Osteoblast (primary cell): ENCODE data around the gene EPB41L5. TPM values are rescaled to one million over a fixed set of nuclear protein-coding genes. Genes with fewer than 3 reads are reported as not detected.
"Not testable (repeated sequence)": the region's sequence is repeated elsewhere in the genome, so short reads cannot be mapped to it uniquely, and the experiment has no call there.

ENCODE experiments used
- DNase-seq: peaks from one replicate; pipeline ENCODE4 v3.0.0; 2011; ENCODE audit warnings: low spot score, mixed read lengths; ENCODE audit not compliant: insufficient read length; ENCODE audit errors: missing footprints
- H2AFZ ChIP-seq: 2 replicates; pipeline ENCODE4 v1.6.0; 2011; ENCODE audit warnings: mild to moderate bottlenecking, low read length
- H3K27ac ChIP-seq: 2 replicates; pipeline ENCODE4 v1.5.1; 2011; ENCODE audit warnings: mild to moderate bottlenecking, low read depth, low read length, moderate library complexity
- H3K27me3 ChIP-seq: 2 replicates; pipeline ENCODE4 v1.6.0; 2012; ENCODE audit warnings: mild to moderate bottlenecking, control low read depth, inconsistent platforms, low read length, moderate library complexity; ENCODE audit not compliant: insufficient read depth
- H3K36me3 ChIP-seq: 2 replicates; pipeline ENCODE4 v1.5.1; 2011; ENCODE audit warnings: mild to moderate bottlenecking, low read length, control low read depth, moderate library complexity; ENCODE audit not compliant: insufficient read depth
- H3K4me1 ChIP-seq: 2 replicates; pipeline ENCODE4 v1.5.1; 2011; ENCODE audit warnings: mild to moderate bottlenecking, low read length, control low read depth, moderate library complexity; ENCODE audit not compliant: insufficient read depth
- H3K4me2 ChIP-seq: 2 replicates; pipeline ENCODE4 v1.6.0; 2011; ENCODE audit warnings: mild to moderate bottlenecking, low read length; ENCODE audit not compliant: insufficient read depth
- H3K4me3 ChIP-seq: fragments of 200-600 bp; sonication (generic); 3 replicates; pipeline ENCODE4 v1.5.1; 2012; ENCODE audit warnings: mild to moderate bottlenecking, low read length, inconsistent platforms; ENCODE audit not compliant: insufficient read depth
- H3K79me2 ChIP-seq: 2 replicates; pipeline ENCODE4 v1.6.0; 2012; ENCODE audit warnings: mild to moderate bottlenecking, low read length, control low read depth, inconsistent platforms; ENCODE audit not compliant: insufficient read depth
- H3K9me3 ChIP-seq: 2 replicates; pipeline ENCODE4 v1.5.1; 2011; ENCODE audit warnings: low read depth, low read length, control low read depth
- H4K20me1 ChIP-seq: 2 replicates; pipeline ENCODE4 v1.6.0; 2012; ENCODE audit warnings: mild to moderate bottlenecking, low read length, control low read depth; ENCODE audit not compliant: insufficient read depth
- total RNA-seq: library from RNA; depleted of rRNA; stranded (reverse); fragments of >200 nt; gene quantifications from 2 replicates; pipeline ENCODE4 v1.2.3, GENCODE V29; 2012
- TF ChIP-seq, protein P1 (sequence below): IDR thresholded peaks from 2 replicates; pipeline ENCODE4 v1.5.1; 2011; ENCODE audit warnings: mild to moderate bottlenecking, low read depth, low read length, moderate library complexity; ENCODE audit errors: extremely low read depth

The EPB41L5 gene
- total RNA-seq, 1 donor = 9.4 TPM

DNA sequence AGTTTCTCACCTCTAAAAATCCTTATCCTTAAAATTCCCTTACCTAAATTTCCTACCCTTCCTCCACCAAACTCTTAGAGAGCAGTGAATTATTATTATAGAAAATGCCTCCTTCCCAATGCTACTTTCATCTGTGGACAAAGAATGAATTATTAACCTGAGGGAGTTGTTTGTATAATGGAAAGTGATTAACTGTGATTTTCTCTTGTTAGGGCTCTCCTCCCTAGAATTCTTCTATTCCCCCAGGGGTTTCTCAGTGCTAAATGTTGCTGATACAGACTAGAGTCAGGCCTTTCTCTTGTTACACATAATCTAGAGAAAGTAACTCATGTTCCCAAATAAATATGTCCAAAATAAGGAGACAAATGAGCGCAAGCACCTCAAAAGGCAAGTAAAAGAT is 23.3 kb downstream of the EPB41L5 start:
- Histone ChIP-seq H3K27ac (no peak overlapping the region), H3K4me3 (no peak overlapping the region), H3K27me3 (no peaks in the 10 kb centered on the region), H2AFZ (no peak overlapping the region), H3K4me2 (no peak overlapping the region), H3K4me1 (no peaks in the 10 kb centered on the region), H3K9me3 (no peaks in the 10 kb centered on the region), H3K36me3 (no peaks in the 10 kb centered on the region), H3K79me2 (no peaks in the 10 kb centered on the region), H4K20me1 (no peaks in the 10 kb centered on the region)
- no peak for DNase-seq
- TF ChIP-seq, protein P1, sequence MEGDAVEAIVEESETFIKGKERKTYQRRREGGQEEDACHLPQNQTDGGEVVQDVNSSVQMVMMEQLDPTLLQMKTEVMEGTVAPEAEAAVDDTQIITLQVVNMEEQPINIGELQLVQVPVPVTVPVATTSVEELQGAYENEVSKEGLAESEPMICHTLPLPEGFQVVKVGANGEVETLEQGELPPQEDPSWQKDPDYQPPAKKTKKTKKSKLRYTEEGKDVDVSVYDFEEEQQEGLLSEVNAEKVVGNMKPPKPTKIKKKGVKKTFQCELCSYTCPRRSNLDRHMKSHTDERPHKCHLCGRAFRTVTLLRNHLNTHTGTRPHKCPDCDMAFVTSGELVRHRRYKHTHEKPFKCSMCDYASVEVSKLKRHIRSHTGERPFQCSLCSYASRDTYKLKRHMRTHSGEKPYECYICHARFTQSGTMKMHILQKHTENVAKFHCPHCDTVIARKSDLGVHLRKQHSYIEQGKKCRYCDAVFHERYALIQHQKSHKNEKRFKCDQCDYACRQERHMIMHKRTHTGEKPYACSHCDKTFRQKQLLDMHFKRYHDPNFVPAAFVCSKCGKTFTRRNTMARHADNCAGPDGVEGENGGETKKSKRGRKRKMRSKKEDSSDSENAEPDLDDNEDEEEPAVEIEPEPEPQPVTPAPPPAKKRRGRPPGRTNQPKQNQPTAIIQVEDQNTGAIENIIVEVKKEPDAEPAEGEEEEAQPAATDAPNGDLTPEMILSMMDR = no peak

DNA sequence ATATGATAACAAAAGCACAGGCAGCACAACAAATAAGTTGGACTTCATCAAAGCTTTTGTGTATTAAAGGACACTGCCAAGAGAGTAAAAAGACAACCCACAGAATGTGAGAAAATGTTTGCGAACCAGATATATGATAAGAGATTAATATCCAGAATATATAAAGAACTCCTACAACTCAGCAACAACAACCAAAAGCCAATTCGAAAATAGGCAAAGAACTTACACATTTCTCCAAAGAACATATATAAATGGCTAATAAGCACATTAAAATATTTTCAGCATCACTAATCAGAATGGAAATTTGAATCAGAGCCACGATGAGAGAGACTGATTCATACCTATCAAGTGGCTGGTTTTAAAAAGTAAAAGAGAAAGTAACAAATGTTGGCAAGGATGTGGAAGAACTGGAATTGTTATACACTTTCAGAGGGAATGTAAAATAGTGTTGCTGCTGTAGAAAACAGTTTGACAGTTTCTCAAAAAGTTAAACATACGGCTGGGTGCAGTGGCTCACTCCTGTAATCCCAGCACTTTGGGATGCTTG is 25.2 kb downstream of the EPB41L5 start:
- Histone ChIP-seq H3K9me3 (no peaks in the 10 kb centered on the region), H4K20me1 (no peaks in the 10 kb centered on the region), H3K79me2 (no peaks in the 10 kb centered on the region), H3K4me2 (no peak overlapping the region), H2AFZ (no peak overlapping the region), H3K4me1 (no peaks in the 10 kb centered on the region), H3K27me3 (no peaks in the 10 kb centered on the region), H3K27ac (no peak overlapping the region), H3K36me3 (no peaks in the 10 kb centered on the region), H3K4me3 (no peak overlapping the region)
- no peak for DNase-seq
- TF ChIP-seq, protein P1 = no peak

- no peak overlapping the region for H3K4me2 ChIP-seq
- TF ChIP-seq, protein P1 = no peak
- no peak overlapping the region for H3K4me3 ChIP-seq
- H3K27ac ChIP-seq = no peak overlapping the region
- no peaks in the 10 kb centered on the region for H3K9me3 ChIP-seq
- no peaks in the 10 kb centered on the region for H3K27me3 ChIP-seq
- H2AFZ ChIP-seq = no peak overlapping the region
- no peaks in the 10 kb centered on the region for H3K36me3 ChIP-seq
- no peaks in the 10 kb centered on the region for H3K4me1 ChIP-seq
- H4K20me1 ChIP-seq = no peaks in the 10 kb centered on the region
- DNase-seq = no peak
- no peaks in the 10 kb centered on the region for H3K79me2 ChIP-seq
These were observed 29.5 kb downstream of the EPB41L5 start for GRCh38 chr2:120042359-120042758.

GRCh38 chr2:120044336-120044735 is 31.5 kb downstream of the EPB41L5 start:
- Histone ChIP-seq H3K4me2 (no peak overlapping the region), H3K4me1 (no peaks in the 10 kb centered on the region), H3K4me3 (no peak overlapping the region), H4K20me1 (no peaks in the 10 kb centered on the region), H2AFZ (no peak overlapping the region), H3K27me3 (no peaks in the 10 kb centered on the region), H3K36me3 (no peaks in the 10 kb centered on the region), H3K79me2 (no peaks in the 10 kb centered on the region), H3K27ac (no peak overlapping the region), H3K9me3 (no peaks in the 10 kb centered on the region)
- TF ChIP-seq, protein P1 = no peak
- no peak for DNase-seq

GRCh38 chr2:120045775-120046174 is 32.9 kb downstream of the EPB41L5 start:
- not testable (repeated sequence) for H3K27ac ChIP-seq, H3K27me3 ChIP-seq, H3K79me2 ChIP-seq, H3K9me3 ChIP-seq, H4K20me1 ChIP-seq, H3K4me1 ChIP-seq, DNase-seq, H2AFZ ChIP-seq, H3K4me3 ChIP-seq, H3K36me3 ChIP-seq, H3K4me2 ChIP-seq

DNA sequence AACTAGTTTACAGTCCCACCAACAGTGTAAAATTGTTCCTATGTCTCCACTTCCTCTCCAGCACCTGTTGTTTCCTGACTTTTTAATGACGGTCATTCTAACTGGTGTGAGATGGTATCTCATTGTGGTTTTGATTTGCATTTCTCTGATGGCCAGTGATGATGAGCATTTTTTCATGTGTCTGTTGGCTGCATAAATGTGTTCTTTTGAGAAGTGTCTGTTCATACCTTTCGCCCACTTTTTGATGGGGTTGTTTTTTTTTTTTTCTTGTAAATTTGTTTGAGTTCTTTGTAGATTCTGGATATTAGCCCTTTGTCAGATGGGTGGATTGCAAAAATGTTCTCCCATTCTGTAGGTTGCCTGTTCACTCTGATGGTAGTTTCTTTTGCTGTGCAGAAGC is 33.4 kb downstream of the EPB41L5 start:
- H3K27me3 ChIP-seq, DNase-seq, H4K20me1 ChIP-seq, H3K4me2 ChIP-seq, H2AFZ ChIP-seq, H3K27ac ChIP-seq, H3K36me3 ChIP-seq, H3K4me3 ChIP-seq, H3K79me2 ChIP-seq, H3K4me1 ChIP-seq, H3K9me3 ChIP-seq: not testable (repeated sequence)
